GM12878 (cell line): Measurements from ENCODE around the gene ZNF827. TPM values are rescaled to one million over a fixed set of nuclear protein-coding genes. Genes with fewer than 3 reads are reported as not detected.
A peak's percentile ranks its signal among the peaks of the same experiment; 100 is the strongest.

Experiments used
- ATAC-seq: fragments of 200-7000 bp; cut with Tn5 transposase; 3 replicates; pipeline ENCODE4 v1.9.1; 2020; ENCODE audit warnings: mild to moderate bottlenecking, moderate library complexity
- BruUV-seq: library from RNA; stranded (reverse); fragments of 400-500 nt; replicated peaks from 2 replicates; lab custom pipeline; 2021; lab: Mats Ljungman, UMichigan
- CTCF ChIA-PET: fragments of 300-600 bp; sonication (Branson Sonifier 250); formaldehyde crosslinking; extraction: SDS; loops from one replicate; lab custom pipeline; 2021; ENCODE audit warnings: inconsistent platforms; lab: Yijun Ruan, JAX
- POLR2A ChIA-PET: fragments of 350-600 bp; formaldehyde crosslinking; extraction: SDS; loops from one replicate; lab custom pipeline; 2021; ENCODE audit warnings: inconsistent platforms; lab: Charles Lee
- RAD21 ChIA-PET: fragments of 300-600 bp; sonication (Branson Sonifier 250); formaldehyde crosslinking; loops from one replicate; lab custom pipeline; 2023; ENCODE audit warnings: antibody characterized with exemption; ENCODE audit not compliant: unreplicated experiment; lab: Charles Lee
- SMC1A ChIA-PET: fragments of 300-600 bp; sonication (Branson Sonifier 250); formaldehyde crosslinking; loops from one replicate; lab custom pipeline; 2023; ENCODE audit not compliant: unreplicated experiment, uncharacterized antibody; lab: Charles Lee
- DNase-seq: peaks from one replicate; pipeline ENCODE4 v3.0.0-alpha.2; 2011; ENCODE audit warnings: low read depth, low spot score
- FAIRE-seq: peaks from 3 replicates; lab custom pipeline; 2011; peaks lifted over from hg19 to GRCh38; lab: Jason Lieb, UNC
- H2AFZ ChIP-seq: 2 replicates; pipeline ENCODE4 v1.6.0; 2011; ENCODE audit warnings: low read depth, low read length, control low read depth; ENCODE audit not compliant: control insufficient read depth
- H3K27ac ChIP-seq: 2 replicates; pipeline ENCODE4 v1.5.1; 2011; ENCODE audit warnings: control low read depth; ENCODE audit not compliant: control insufficient read depth, insufficient read depth
- H3K27me3 ChIP-seq, 2 experiments: replicated peaks in 1 of 2; 2 replicates each; pipeline versions ENCODE4 v1.6.0 to v1.6.1; 2011; ENCODE audit warnings: low read length in 1 of 2; ENCODE audit not compliant: control insufficient read depth in 2 of 2, insufficient read depth in 2 of 2
- H3K36me3 ChIP-seq, 2 experiments: 2 replicates each; pipeline ENCODE4 v1.5.1; 2011; ENCODE audit warnings: low read length in 1 of 2; ENCODE audit not compliant: control insufficient read depth in 2 of 2, insufficient read depth in 2 of 2
- H3K4me1 ChIP-seq: 2 replicates; pipeline ENCODE4 v1.6.1; 2011; ENCODE audit warnings: mild to moderate bottlenecking, low read length, moderate library complexity, mixed read lengths; ENCODE audit not compliant: control insufficient read depth, insufficient read depth
- H3K4me2 ChIP-seq: 2 replicates; pipeline ENCODE4 v1.6.0; 2011; ENCODE audit warnings: control low read depth; ENCODE audit not compliant: control insufficient read depth, insufficient read depth
- H3K4me3 ChIP-seq: fragments of 200-600 bp; sonication (generic); 2 replicates; pipeline ENCODE4 v1.5.1; 2016
- H3K79me2 ChIP-seq: 2 replicates; pipeline ENCODE4 v1.6.0; 2011; ENCODE audit warnings: low read length; ENCODE audit not compliant: control insufficient read depth, insufficient read depth
- H3K9ac ChIP-seq: 2 replicates; pipeline ENCODE4 v1.8.0; 2011; ENCODE audit warnings: low read length, control low read depth, mixed read lengths; ENCODE audit not compliant: control insufficient read depth, insufficient read depth
- H3K9me3 ChIP-seq: replicated peaks from 3 replicates; pipeline ENCODE4 v1.5.1; 2011; ENCODE audit warnings: mild to moderate bottlenecking, low read length; ENCODE audit not compliant: control insufficient read depth, insufficient read depth
- H4K20me1 ChIP-seq: 2 replicates; pipeline ENCODE4 v1.6.0; 2011; ENCODE audit not compliant: control insufficient read depth, insufficient read depth
- CHD1 ChIP-seq: IDR thresholded peaks from 2 replicates; pipeline ENCODE4 v1.6.1; 2012; ENCODE audit warnings: low read depth, low read length, improper control_type of control experiment
- IKZF1 ChIP-seq: fragments of 450-650 bp; conservative IDR thresholded peaks from 2 replicates; pipeline ENCODE4 v1.6.1; 2017; ENCODE audit warnings: antibody characterized with exemption, mild to moderate bottlenecking
- IKZF2 ChIP-seq, 2 experiments: fragments of 450-650 bp; IDR thresholded peaks; 2 replicates each; pipeline ENCODE4 v1.6.1; 2017; ENCODE audit warnings: mild to moderate bottlenecking in 2 of 2, moderate library complexity in 2 of 2
- KAT2A ChIP-seq: conservative IDR thresholded peaks from 2 replicates; pipeline ENCODE4 v1.6.1; 2011; ENCODE audit warnings: low read depth, low read length; ENCODE audit not compliant: control insufficient read depth
- MEF2A ChIP-seq: IDR thresholded peaks from 2 replicates; pipeline ENCODE4 v1.6.1; 2011; ENCODE audit warnings: low read depth, mild to moderate bottlenecking, low read length, moderate library complexity; ENCODE audit not compliant: insufficient read depth
- MTA3 ChIP-seq: IDR thresholded peaks from 2 replicates; pipeline ENCODE4 v1.6.1; 2012; ENCODE audit warnings: low read length, inconsistent platforms, borderline replicate concordance
- MXI1 ChIP-seq: fragments of 150-350 bp; IDR thresholded peaks from 2 replicates; pipeline ENCODE4 v1.6.1; 2011; ENCODE audit warnings: low read depth, mild to moderate bottlenecking, inconsistent platforms, low read length, improper control_type of control experiment
- POLR2AphosphoS5 ChIP-seq: IDR thresholded peaks from 2 replicates; pipeline ENCODE4 v1.6.1; 2011; ENCODE audit warnings: mild to moderate bottlenecking, low read length, inconsistent platforms
- SPI1 ChIP-seq: IDR thresholded peaks from 2 replicates; pipeline ENCODE4 v1.6.1; 2011; ENCODE audit warnings: low read depth, mild to moderate bottlenecking, low read length, moderate library complexity, borderline replicate concordance; ENCODE audit not compliant: insufficient read depth
- WGBS: methylation state at CpG from one replicate; pipeline ENCODE4 v1.1.6; 2016; ENCODE audit warnings: low lambda C conversion rate; ENCODE audit not compliant: insufficient replicate concordance, insufficient coverage; ENCODE audit errors: missing lambda C conversion rate; 5-methylcytosine and 5-hydroxymethylcytosine counted together
- in situ Hi-C: fragments of 300-500 bp; cut with MboI; formaldehyde crosslinking; loops from 9 replicates; pipeline ENCODE4 v1.14.3; 2018; ENCODE audit warnings: mixed read lengths
- intact Hi-C: fragments of 100-400 bp; cut with micrococcal nuclease; formaldehyde crosslinking; loops from one replicate; pipeline ENCODE4 v1.14.2; 2022; ENCODE audit not compliant: unreplicated experiment
- polyA plus RNA-seq, 11 experiments: library from polyadenylated mRNA; depleted of rRNA in 4 of 11; unstranded in 6 of 11; stranded (reverse) in 5 of 11; fragments of >200 nt; fragmentation: Nextera tagmentation in 4 of 11; fragmentation: Illumina TruSeq in 1 of 11; extraction: Ambion mirVana in 4 of 11; extraction: Trizol in 1 of 11; gene quantifications; 1 replicate in 1 of 11; 2 replicates in 10 of 11; pipeline versions ENCODE4 v1.2.1 to v1.2.3, GENCODE V29; 2011 to 2016; ENCODE audit warnings: inconsistent platforms in 2 of 11, missing spikeins in 2 of 11, low read depth in 1 of 11
- total RNA-seq, 4 experiments: library from RNA; depleted of rRNA in 3 of 4; stranded (reverse); fragments of >200 nt in 3 of 4; fragmentation: Illumina TruSeq in 1 of 4; extraction: Trizol in 1 of 4; gene quantifications; 2 replicates each; pipeline versions ENCODE4 v1.2.1 to v1.2.3, GENCODE V29; 2013 to 2021

ZNF827 gene
- total and polyA plus RNA-seq, 10 of the 15 experiments (the other 5 are each of a cell fraction or from before 2014, with no cell fraction given): 3.8 to 31.5 (median 13.6) TPM

GRCh38 chr4:145934434-145935047, 4.1 kb downstream of the ZNF827 start:
- ATAC-seq: no peak
- Histone ChIP-seq H3K9ac (peak overlapping the region; percentile 84), H3K4me1 (peaks cover 15% of the 10 kb centered on the region; the same call in 1 of the 2 replicates), H3K9me3 (no peaks in the 10 kb centered on the region), H3K4me3 (peak overlapping the region; percentile 93), H3K4me2 (peak overlapping the region; percentile 48), H3K27me3 (no peaks in the 10 kb centered on the region), H3K36me3 (no peaks in the 10 kb centered on the region), H2AFZ (no peak overlapping the region), H4K20me1 (no peaks in the 10 kb centered on the region), H3K79me2 (peaks cover 87% of the 10 kb centered on the region), H3K27ac (peak overlapping the region; percentile 88)
- SMC1A ChIA-PET: interaction anchor here (1.1 to 1.8 kb wide), 2 partner anchors 22 to 24 kb away, joined by 3 read pairs; no protein-coding TSS in a partner anchor
- WGBS: 58% methylated on average over 3 of the region's 3 CpGs
- RAD21 ChIA-PET: interaction anchor here (1.4 kb wide), 2 partner anchors 15 to 56 kb away, joined by 3 read pairs; no protein-coding TSS in a partner anchor
- POLR2A ChIA-PET: interaction anchor here (0.7 to 2.1 kb wide), 4 partner anchors 9 to 70 kb away, joined by 3 to 10 read pairs (median 4); no protein-coding TSS in a partner anchor
- in situ Hi-C loops: no loop called here
- DNase-seq: no peak
- FAIRE-seq: no peak
- TF ChIP-seq IKZF1: peak; percentile 25; the same call in 1 of the 2 replicates
- TF ChIP-seq MEF2A: no peak
- 0 out of 2 replicates have a peak, but pooled peaks have one; percentile 33 for TF ChIP-seq MXI1
- peak; percentile 20; the same call in 1 of the 2 replicates for TF ChIP-seq POLR2AphosphoS5
- TF ChIP-seq SPI1: peak; percentile 75
- TF ChIP-seq MTA3: no peak
- no peak for TF ChIP-seq KAT2A
- no peak for TF ChIP-seq CHD1
- TF ChIP-seq IKZF2 (IDR thresholded peaks at IDR 0.05): peak in 1 of 2 experiments; percentile 18; a peak in 2 of 4 replicates
- BruUV-seq: no TSS peak
- intact Hi-C loops: loop anchor here (2.0 to 10.0 kb wide), 6 partner anchors 47 to 752 kb away; partner anchors contain the start of gene OTUD4
- CTCF ChIA-PET: interaction anchor here (1.0 kb wide), 1 partner anchor 44 kb away, joined by 3 read pairs; no protein-coding TSS in a partner anchor
